MM.1S (cell line): ENCODE data around the gene RNASE11.
"Not testable (repeated sequence)": the region's sequence is repeated elsewhere in the genome, so short reads cannot be mapped to it uniquely, and the experiment has no call there.

Source experiments
- DNase-seq: peaks from one replicate; pipeline ENCODE4 v3.0.0-alpha.2; 2015
- H2AFZ ChIP-seq: fragments of 300-600 bp; sonication (generic); 2 replicates; pipeline ENCODE4 v1.6.0; 2016; ENCODE audit warnings: antibody characterized with exemption, low read length
- H3F3A ChIP-seq: fragments of 300-600 bp; sonication (generic); 2 replicates; pipeline ENCODE4 v1.6.1; 2016; ENCODE audit warnings: mild to moderate bottlenecking, antibody characterized with exemption, low read length, moderate library complexity, mixed read lengths; ENCODE audit not compliant: insufficient read depth
- H3K27ac ChIP-seq: fragments of 300-600 bp; sonication (generic); 2 replicates; pipeline ENCODE4 v1.5.1; 2016; ENCODE audit warnings: mild to moderate bottlenecking, low read length
- H3K27me3 ChIP-seq: fragments of 300-600 bp; sonication (generic); replicated peaks from 2 replicates; pipeline ENCODE4 v1.6.0; 2016; ENCODE audit warnings: low read length; ENCODE audit not compliant: insufficient read depth
- H3K36me3 ChIP-seq: fragments of 300-600 bp; sonication (generic); replicated peaks from 2 replicates; pipeline ENCODE4 v1.6.1; 2016; ENCODE audit warnings: mild to moderate bottlenecking, low read length, mixed read lengths; ENCODE audit not compliant: insufficient read depth
- H3K4me1 ChIP-seq: fragments of 300-600 bp; sonication (generic); 2 replicates; pipeline ENCODE4 v1.6.1; 2016; ENCODE audit warnings: low read length, mixed read lengths
- H3K4me2 ChIP-seq: fragments of 300-600 bp; sonication (generic); 2 replicates; pipeline ENCODE4 v1.6.0; 2016; ENCODE audit warnings: low read depth, low read length
- H3K4me3 ChIP-seq: fragments of 300-600 bp; sonication (generic); 2 replicates; pipeline ENCODE4 v1.5.1; 2016; ENCODE audit warnings: low read length, mixed read lengths
- H3K79me2 ChIP-seq: fragments of 300-600 bp; sonication (generic); 2 replicates; pipeline ENCODE4 v1.6.1; 2016; ENCODE audit warnings: mixed run types, low read length, mixed read lengths
- H3K9ac ChIP-seq: fragments of 300-600 bp; sonication (generic); 2 replicates; pipeline ENCODE4 v1.6.1; 2016; ENCODE audit warnings: low read length, mixed read lengths
- H3K9me2 ChIP-seq: fragments of 300-600 bp; sonication (generic); replicated peaks from 2 replicates; pipeline ENCODE4 v1.6.1; 2016; ENCODE audit warnings: mild to moderate bottlenecking, low read length, mixed read lengths; ENCODE audit not compliant: insufficient read depth
- H3K9me3 ChIP-seq: fragments of 300-600 bp; sonication (generic); replicated peaks from 2 replicates; pipeline ENCODE4 v1.6.1; 2016; ENCODE audit warnings: mild to moderate bottlenecking, low read length, mixed read lengths; ENCODE audit not compliant: insufficient read depth
- H4K20me1 ChIP-seq: fragments of 300-600 bp; sonication (generic); 2 replicates; pipeline ENCODE4 v1.6.1; 2016; ENCODE audit warnings: mild to moderate bottlenecking, low read length, moderate library complexity, mixed read lengths; ENCODE audit not compliant: insufficient read depth
- CTCF ChIP-seq: fragments of 300-600 bp; sonication (generic); IDR thresholded peaks from 2 replicates; pipeline ENCODE4 v1.5.1; 2016; ENCODE audit warnings: antibody characterized with exemption, low read length, mixed read lengths
- EZH2phosphoT487 ChIP-seq: fragments of 300-600 bp; sonication (generic); IDR thresholded peaks from 2 replicates; pipeline ENCODE4 v1.6.1; 2018; ENCODE audit warnings: antibody characterized with exemption, low read length

The RNASE11 gene

DNA sequence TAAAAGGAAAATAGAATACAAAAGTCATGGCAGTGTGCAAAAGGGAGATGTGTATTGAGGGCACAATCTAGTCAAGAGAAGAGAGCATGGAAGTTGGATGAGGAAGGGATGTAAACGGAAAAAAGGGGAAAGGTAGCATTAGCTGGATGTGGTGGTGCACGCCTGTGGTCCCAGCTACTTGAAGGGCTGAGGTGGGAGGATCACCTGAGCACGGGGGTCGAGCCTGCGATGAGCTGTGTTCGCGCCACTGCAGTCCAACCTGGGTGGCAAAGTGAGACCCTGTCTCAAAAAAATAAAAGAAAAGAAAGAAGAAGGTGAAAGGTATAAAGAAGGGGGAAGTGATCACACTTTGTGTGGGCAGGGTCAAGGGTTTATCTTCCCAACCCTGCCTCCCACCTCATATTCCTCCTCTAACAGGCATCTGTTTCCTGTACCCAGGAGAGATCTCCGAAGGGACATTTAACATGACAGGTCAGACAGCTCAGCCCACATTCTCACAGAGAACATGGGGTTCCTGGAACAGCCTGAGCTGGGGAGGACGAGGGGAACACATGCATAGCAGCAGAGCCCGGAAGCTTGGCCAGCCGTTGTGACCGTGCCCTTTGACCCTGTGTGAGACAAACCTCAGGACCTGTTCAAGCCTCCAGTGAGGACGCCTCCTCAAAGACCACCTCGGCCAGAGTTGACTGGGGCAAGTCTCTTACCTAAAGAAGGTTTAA lies 8.9 kb downstream of the RNASE11 start:
- no peaks in the 10 kb centered on the region for H3K27me3 ChIP-seq
- H3K4me2 ChIP-seq: no peak overlapping the region
- H3K9me3 ChIP-seq: no peaks in the 10 kb centered on the region
- no peak overlapping the region for H2AFZ ChIP-seq
- DNase-seq: no peak
- H3K9ac ChIP-seq: no peak overlapping the region
- no peaks in the 10 kb centered on the region for H4K20me1 ChIP-seq
- H3K9me2 ChIP-seq: no peaks in the 10 kb centered on the region
- no peaks in the 10 kb centered on the region for H3K36me3 ChIP-seq
- no peak overlapping the region for H3K27ac ChIP-seq
- no peaks in the 10 kb centered on the region for H3F3A ChIP-seq
- H3K4me1 ChIP-seq: no peaks in the 10 kb centered on the region
- H3K79me2 ChIP-seq: no peaks in the 10 kb centered on the region
- H3K4me3 ChIP-seq: no peak overlapping the region
- TF ChIP-seq EZH2phosphoT487: no peak
- TF ChIP-seq CTCF: no peak

DNA sequence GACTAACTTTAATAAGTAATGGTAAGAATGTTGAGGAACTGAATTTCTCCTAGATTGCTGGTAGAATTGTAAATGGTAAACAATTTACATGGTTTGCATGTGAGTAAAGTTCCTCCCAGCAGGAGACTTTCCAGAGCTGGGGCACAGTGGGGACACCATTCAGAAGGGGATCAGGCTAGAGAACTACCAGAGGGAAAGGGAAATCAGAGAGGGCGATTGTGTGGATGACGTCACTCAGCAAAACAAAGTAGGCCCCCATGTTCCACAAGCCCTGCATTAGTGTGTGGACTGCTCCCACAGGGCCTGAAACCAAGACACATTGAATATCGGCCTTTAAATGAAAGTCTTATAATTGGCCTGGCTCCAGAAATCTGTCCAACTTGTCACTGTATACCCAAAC lies 9.5 kb downstream of the RNASE11 start:
- TF ChIP-seq CTCF (no peak), EZH2phosphoT487 (no peak)
- Histone ChIP-seq H3K79me2 (no peaks in the 10 kb centered on the region), H3K9me2 (no peaks in the 10 kb centered on the region), H3K9ac (no peak overlapping the region), H3K36me3 (no peaks in the 10 kb centered on the region), H3K4me2 (no peak overlapping the region), H3K4me1 (no peaks in the 10 kb centered on the region), H3K9me3 (no peaks in the 10 kb centered on the region), H3K4me3 (no peak overlapping the region), H2AFZ (no peak overlapping the region), H3K27me3 (no peaks in the 10 kb centered on the region), H3K27ac (no peak overlapping the region), H4K20me1 (no peaks in the 10 kb centered on the region), H3F3A (no peaks in the 10 kb centered on the region)
- no peak for DNase-seq

DNA sequence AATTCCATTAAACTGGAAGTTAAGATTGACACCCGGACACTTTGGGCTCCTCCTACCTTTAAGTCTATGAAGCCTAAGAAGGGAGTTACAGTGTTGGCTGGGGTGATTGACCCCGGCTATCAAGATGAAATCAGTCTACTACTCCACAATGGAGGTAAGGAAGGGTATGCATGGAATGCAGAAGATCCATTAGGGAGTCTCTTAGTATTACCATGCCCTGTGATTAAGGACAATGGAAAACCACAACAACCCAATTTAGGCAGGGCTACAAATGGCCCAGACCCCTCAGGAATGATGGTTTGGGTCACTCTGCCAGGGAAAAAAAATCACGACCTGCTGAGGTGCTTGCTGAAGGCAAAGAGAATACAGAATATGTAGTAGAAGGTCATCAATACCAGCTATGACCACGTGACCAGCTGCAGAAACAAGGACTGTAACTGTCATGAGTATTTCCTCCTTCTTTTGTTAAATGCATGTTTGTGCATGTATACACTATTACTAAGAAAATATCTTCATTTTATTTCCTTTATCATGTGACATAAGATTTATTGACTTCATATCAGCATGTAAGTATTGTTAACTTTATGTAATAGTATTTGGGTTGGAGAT lies 15.3 kb downstream of the RNASE11 start:
- DNase-seq, H3K36me3 ChIP-seq, H2AFZ ChIP-seq, H3F3A ChIP-seq, H3K9me3 ChIP-seq, H3K4me2 ChIP-seq, H3K9ac ChIP-seq, H3K79me2 ChIP-seq, H4K20me1 ChIP-seq, H3K27me3 ChIP-seq, H3K27ac ChIP-seq, H3K4me1 ChIP-seq, H3K9me2 ChIP-seq, H3K4me3 ChIP-seq: not testable (repeated sequence)

DNA sequence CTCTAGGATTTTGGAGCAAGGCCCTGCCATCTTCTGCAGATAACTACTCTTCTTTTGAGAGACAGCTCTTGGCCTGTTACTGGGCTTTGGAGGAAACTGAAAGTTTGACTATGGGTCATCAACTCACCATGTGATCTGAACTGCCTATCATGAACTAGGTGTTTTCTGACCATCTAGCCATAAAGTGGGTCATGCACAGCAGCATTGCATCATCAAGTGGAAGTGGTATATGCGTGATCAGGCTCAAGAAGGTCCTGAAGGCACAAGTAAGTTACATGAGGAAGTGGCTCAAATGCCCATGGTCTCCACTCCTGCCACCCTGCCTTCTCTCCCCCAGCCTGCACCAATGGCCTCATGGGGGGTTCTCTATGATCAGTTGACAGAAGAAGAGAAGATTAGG lies 17.1 kb downstream of the RNASE11 start:
- H3K9ac ChIP-seq, H3K27me3 ChIP-seq, DNase-seq, H3K4me3 ChIP-seq, H3K4me2 ChIP-seq, H3K79me2 ChIP-seq, H3K4me1 ChIP-seq, H3K36me3 ChIP-seq, H4K20me1 ChIP-seq, H2AFZ ChIP-seq, H3K9me2 ChIP-seq, H3F3A ChIP-seq, H3K9me3 ChIP-seq, H3K27ac ChIP-seq: not testable (repeated sequence)

GRCh38 chr14:20569865-20570264 lies 17.9 kb downstream of the RNASE11 start:
- not testable (repeated sequence) for H3K9ac ChIP-seq, H2AFZ ChIP-seq, H3F3A ChIP-seq, H3K36me3 ChIP-seq, H3K4me3 ChIP-seq, DNase-seq, H3K79me2 ChIP-seq, H3K4me1 ChIP-seq, H3K4me2 ChIP-seq, H3K9me2 ChIP-seq, H4K20me1 ChIP-seq, H3K27me3 ChIP-seq, H3K27ac ChIP-seq, H3K9me3 ChIP-seq
